Head of caudate nucleus (tissue), 42 donors: ENCODE measurements around the gene OPN4.

ENCODE experiments used
- DNase-seq, 42 donors: peaks; one replicate each; pipeline versions ENCODE4 v3.0.0 to v3.0.0-alpha.2; 2020 to 2021; ENCODE audit warnings: mixed read lengths in 7 of 42
- intact Hi-C: fragments of 100-400 bp; cut with DNase I; formaldehyde crosslinking; loops from one replicate; pipeline ENCODE4 v1.15.0; 2022

Gene OPN4

DNA sequence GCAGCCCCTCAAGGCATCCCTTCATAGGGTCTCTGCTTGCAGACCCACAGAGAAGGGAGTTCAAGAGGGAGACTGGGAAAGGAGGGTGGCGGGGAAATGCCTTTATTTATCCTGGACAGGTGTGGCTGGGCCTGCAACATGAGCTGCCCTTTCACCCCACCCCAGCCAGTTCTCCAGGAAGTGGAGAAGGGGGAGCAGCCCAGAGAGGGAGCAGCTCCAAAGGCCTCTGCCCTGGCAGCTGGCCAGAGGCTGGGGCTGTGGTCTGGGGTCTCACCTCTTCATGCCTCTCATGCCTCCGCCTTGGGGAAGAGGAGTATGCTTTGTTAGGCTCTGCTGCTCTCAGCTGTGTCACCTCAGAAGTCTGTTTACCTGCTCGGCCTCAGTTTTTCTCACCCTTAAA is 17.1 kb downstream of the OPN4 start:
- DNase-seq, result no peak
- intact Hi-C loops, result no loop called here

DNA sequence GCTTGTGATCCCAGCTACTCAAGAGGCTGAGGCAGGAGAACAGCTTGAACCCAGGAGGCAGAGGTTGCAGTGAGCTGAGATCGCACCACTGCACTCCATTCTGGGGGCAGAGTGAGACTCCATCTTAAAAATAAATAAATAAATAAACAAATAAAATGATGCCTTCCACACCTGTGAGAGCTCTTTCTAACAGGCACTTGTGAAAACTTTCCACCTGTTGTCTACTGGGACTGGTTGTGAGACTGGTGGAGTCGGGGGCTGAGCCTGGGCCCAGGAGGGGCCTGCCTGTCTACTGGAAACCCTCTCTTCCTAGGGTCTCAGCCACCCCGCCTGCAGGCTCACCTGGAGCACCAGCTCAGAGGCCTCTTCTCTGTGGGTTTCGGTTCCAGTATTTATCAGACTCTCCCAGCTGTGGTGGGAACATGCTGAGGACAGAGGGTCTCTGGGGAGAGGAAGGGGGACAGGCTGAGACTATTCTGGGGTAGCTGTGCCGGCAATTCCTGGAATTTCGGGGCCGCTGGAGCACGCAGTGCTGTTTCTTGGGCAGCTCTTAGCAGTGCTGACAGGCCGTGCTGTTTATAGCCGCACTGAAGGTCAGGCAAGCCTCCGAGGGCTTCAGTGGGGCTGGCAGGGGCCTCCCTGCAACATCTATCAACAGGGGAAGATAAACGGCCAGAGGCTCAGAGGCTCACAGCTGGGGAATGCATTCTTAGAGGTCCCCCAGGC is 17.8 kb downstream of the OPN4 start:
- intact Hi-C loops, result no loop called here
- DNase-seq, result no peak

DNA sequence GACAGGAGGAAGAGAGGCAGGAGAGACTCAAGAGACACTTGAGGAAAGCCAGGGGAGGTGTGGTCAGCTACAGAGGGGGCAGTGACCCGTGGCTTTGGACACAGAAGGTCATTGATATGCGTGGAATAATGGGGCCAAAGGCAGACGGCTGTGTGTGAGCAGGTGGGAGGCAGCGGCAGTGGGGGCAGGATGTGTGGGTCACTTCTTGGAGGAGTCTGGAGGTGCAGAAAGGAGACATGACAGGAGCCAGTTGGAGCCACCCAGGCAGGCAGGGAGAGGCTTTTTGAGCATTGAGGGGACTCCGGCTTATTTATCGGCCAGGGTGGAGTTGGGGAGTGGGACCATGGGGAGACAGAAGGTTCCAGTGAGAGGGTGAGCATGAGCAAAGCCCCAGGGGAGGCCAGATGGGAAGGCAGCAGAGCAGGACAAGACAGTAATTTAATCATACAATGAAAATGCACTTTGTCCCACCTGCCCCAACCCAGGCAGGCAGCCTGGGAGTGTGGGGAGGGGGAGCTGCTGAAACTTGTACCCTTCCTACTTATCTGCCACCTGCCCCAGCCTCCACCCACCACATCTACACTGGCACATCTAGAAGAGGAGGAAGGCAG is 19.0 kb downstream of the OPN4 start:
- intact Hi-C loops, result no loop called here
- DNase-seq, result no peak

DNA sequence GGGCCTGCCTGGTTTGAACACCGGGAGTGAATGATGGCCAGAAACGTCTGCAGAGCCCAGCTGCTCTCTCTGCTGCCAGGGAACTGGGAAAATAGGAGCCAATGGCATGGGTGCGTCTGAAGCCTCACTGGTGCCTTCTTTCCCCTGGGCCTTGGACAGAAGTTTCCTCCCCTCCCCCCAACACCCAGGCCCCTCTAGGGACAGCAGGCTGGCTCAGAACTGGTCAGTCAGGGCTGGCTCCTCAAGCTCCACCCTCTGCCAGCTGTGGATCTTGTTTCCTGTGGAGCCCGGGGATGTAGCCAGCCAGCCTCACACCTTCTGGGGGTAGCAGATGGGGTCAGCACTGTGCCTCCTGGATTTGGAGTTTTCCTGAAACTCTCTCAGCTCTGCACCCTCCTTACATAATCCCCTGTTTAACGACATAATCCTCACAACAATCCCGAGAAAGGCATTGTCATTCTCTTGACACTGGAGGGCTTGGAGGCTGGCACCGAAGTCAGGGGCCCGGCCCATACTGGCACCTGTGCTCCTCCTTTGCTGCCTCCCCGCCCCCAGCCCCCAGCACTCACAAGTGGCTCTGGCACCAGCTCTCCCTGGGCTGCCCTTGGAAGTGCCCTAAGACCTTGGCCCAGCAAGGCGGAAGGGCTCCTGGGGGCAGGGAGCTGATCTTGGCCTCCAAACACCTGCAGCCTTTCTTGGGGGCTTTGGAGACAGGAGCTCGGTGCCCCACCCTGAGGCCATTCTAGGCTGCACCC is 19.7 kb downstream of the OPN4 start:
- intact Hi-C loops, result no loop called here

DNA sequence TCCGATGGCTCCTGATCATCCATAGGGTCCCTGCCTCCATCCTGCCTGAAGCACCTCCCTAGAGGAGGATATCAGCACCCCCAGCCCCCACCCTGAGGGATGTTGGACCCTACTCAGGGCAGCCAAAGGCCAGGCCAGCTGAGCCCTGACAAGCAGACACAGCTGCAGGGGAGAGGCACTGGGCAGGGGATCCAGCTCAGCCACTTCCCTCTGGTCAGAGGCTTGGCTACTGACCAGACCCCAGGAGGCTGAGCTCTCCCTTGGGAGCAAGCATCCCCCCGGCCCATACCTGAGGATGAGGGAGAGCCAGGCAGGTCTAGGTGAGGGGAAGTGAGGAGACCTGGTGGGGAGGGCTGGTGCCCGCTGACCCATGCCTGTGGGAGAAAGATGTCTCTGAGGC is 20.6 kb downstream of the OPN4 start:
- DNase-seq, result peak in 20 of 42 donors; percentile 23 to 75 (median 56)
- intact Hi-C loops, result no loop called here

More for the DNA sequence above, 19.7 kb downstream of the OPN4 start:
- peak in 34 of 42 donors; percentile 29 to 81 (median 57) for DNase-seq

DNA sequence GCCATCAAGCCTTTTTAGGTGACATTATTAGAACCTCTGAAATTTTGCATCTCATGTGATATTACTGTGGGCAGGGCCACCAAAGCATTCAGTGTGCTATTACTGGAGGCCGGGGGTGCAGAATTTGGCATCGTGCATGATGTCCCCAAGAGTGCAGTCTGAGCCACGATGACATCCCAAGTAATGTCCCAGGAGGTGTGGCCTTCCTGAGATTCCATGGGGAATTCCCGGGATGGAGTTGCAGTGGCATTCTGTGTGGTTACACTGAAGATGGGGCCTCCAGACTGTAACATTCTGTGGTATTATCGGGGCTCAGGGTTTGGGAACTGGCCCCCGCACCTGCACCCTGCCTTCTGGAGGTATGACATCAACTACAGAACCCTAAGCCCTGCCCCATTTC is 23.0 kb downstream of the OPN4 start:
- intact Hi-C loops, result no loop called here

DNA sequence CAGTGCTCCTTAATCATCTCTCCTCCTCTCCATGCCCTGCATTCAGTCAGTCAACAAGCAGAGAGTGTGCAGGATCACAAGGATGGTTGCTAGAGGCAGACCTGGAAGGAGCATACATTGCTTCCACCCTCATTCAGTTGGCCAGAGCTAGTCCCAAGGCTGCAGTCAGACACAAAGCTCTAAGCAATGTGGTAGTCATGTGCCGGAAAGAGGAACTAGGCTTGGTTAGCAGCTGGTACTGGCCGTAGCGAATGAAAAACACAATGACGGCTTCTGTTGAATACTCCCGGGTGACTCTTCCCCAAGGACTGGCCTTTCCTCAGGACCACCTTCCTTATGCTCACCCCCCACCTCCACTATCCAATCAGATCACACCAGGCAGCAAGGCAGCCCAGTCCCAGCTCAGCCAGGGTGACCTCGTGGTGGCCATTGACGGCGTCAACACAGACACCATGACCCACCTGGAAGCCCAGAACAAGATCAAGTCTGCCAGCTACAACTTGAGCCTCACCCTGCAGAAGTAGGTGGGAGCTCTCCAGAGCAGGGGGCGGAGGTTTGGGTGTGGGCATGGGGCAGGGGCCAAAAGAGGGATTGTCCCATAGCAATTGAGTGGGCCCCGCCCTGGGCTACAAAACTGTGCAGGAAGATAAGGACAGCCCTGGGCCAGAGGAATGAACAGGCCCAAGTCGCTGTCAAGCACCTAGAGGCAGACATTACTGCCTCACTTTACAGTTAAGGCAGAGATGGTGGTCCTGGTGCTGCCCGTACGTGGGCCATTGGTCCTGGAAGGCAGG is 24.8 kb downstream of the OPN4 start:
- intact Hi-C loops, result no loop called here
- peak in 18 of 42 donors; percentile 24 to 78 (median 58) for DNase-seq

More for the DNA sequence above, 23.0 kb downstream of the OPN4 start:
- no peak for DNase-seq

DNA sequence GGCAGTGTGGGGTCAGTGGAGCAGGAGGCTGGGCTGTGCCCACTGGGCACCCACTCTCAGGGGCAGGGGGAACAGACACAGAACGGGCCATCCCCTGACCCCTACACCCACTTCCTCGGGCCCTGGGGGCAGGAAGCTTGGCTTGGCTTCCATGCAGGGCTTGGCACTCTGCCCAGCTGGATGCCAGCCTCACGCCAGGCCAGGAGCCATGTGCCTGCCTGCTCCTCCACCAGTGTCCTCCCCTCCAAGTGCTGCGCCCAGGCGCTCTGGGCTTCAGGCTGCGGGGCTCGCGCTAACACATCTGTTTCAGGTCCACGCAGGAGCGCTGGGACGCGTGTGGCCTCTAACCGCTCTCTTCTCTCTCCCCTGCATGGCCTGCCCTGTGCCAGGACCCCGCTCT is 26.7 kb downstream of the OPN4 start:
- DNase-seq, result peak in 33 of 42 donors; percentile 21 to 82 (median 57)

DNA sequence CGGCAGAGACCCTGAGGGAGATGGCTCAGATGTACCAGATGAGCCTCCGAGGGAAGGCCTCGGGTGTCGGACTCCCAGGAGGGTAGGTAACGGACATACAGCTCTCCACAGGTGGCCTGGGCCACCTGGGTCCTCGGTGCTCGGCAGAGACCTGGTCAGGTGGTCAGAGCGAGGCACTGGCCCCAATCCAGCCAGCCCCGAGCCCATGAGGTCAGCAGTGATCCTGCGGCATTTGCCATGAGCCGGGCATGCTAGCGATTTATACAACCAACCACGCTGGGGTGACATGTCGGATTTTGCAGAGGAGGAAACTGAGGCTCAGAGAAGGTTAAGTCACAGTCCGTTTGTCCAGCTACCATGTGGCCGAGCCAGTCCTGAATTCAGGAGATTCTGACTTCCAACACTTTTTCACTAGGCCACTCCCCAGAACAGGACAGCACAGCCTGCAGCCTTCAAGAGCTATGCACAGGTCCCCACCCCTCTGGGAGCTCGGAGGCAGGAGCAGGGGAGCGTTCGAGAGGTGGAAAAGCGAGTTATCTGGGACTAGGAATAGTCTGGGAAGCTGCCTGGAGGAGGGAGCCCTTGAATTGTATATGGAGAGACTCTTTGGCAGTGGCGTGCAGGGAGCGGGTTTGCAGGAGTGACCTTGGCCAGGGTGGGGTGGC is 27.5 kb downstream of the OPN4 start:
- intact Hi-C loops, result loop anchor here (10.0 kb wide), 1 partner anchor 287 kb away; no protein-coding TSS in a partner anchor

More for the DNA sequence above, 26.7 kb downstream of the OPN4 start:
- intact Hi-C loops, result loop anchor here (10.0 kb wide), 1 partner anchor 286 kb away; no protein-coding TSS in a partner anchor

DNA sequence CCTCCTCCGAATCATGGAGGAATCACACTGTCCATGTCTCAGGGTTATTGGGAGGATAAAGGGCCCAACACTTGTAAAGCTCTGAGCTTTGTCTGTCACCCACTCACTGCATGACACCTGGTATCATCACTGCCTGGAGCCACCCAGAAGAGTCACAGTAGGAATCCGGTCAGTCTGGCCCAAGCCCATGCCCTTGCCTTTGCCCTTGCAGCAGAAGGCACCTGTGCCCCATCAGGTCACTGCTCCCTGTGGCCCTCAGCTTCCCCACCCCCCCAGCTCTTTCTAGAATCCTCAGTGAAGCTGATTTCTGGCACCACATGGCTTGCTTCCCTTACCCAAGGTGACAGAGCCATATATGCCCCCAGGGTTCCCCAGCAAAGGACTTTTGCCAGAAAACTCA is 28.3 kb downstream of the OPN4 start:
- DNase-seq, result no peak
- intact Hi-C loops, result loop anchor here (10.0 kb wide), 1 partner anchor 288 kb away; no protein-coding TSS in a partner anchor

More for the DNA sequence above, 27.5 kb downstream of the OPN4 start:
- no peak for DNase-seq

DNA sequence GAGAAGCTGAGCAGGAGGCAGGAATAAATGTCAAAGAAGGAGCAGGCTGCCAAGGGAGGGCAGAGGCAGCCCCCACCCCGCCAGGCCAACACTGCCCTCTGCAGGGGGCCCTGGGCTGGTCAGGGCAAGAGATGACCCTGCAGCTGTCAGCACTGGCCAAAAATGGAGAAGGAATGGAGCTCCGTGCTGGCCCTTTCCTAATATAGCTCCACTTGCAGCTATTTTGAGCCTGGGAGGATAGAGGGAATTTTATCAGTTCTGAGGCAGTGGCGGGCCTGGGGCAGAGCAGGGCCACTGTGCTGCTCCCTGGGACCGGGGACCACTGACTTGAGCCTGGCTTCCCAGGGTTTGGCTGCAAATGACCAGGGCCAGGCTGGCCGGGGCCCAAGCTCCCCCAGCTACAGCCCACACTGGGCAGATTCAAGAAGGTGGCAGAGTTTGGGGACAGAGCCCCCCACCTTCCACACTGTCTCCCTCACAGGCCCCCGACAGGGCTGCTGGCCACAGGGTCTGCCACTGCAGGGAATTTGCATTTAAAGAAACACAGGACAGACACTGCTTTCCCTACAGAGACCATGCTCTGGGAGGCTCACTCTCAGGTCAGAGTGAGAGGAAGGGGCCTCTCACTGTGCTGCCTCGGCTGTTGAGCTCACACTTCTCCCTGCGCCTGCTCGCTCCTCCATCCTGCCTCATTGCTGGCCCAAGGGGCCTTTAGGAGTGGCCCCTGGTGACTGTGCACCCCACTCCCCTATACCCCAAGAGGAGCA is 30.2 kb downstream of the OPN4 start:
- peak in 37 of 42 donors; percentile 33 to 87 (median 55) for DNase-seq

DNA sequence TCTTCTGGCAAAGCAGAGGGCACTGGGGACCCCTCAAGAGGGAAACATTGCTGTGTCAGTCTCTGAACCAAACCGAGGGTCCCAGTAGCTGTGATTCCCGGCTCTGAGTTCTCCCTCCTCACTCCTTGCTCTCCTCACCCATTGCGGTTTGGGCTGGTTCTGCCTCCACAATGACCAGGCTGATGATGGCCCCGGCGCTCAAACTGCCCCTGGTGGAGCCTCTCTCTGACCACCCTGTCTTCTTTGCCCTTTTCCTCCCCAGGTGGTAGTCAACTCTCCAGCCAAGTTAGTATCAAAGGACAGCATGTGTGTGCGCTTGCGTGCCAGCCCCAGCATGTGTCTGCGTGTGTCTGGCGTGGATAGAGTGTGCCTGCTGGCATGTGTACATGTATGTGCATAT is 31.1 kb downstream of the OPN4 start:
- DNase-seq, result no peak
- intact Hi-C loops, result loop anchor here (5.0 to 10.0 kb wide), 2 partner anchors 212 to 291 kb away; no protein-coding TSS in a partner anchor

More for the DNA sequence above, 30.2 kb downstream of the OPN4 start:
- intact Hi-C loops, result loop anchor here (5.0 to 10.0 kb wide), 2 partner anchors 213 to 290 kb away; no protein-coding TSS in a partner anchor

DNA sequence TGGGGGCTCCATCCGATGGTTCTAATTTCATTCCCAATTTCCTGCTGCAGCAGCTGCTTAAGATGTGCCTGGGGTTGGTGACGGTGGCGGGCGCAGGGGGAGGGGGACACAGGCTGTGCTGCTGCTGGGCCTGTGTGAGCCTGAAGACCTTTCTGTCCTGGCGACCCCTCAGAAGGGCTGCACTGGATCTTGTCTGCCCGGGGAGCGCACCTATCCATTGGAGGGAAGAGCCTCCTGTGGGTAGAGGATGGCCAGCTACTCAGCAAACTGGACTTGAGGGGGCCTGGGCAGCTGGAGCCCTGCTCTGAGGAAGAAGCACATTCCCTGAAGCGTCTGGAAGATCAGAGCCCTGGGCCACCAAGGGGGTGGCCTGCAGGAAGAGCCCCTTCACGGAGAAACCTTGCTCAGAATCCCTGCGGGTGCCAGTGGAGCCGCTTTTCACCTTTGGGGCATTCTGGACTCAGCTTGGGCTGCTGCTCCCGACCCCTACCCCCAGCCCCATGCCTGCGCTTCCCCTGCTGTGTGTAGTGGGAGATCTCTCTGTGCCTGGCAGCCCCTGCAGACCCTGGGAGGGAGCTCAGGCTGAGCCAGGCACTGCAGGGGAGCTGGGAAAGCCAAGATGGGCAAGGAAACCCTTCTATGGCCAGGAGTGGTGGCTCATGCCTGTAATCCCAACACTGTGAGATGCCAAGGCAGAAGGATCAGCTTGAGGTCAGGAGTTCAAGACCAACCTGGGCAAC is 31.7 kb downstream of the OPN4 start:
- no peak for DNase-seq
- intact Hi-C loops, result loop anchor here (5.0 to 10.0 kb wide), 2 partner anchors 211 to 291 kb away; no protein-coding TSS in a partner anchor

DNA sequence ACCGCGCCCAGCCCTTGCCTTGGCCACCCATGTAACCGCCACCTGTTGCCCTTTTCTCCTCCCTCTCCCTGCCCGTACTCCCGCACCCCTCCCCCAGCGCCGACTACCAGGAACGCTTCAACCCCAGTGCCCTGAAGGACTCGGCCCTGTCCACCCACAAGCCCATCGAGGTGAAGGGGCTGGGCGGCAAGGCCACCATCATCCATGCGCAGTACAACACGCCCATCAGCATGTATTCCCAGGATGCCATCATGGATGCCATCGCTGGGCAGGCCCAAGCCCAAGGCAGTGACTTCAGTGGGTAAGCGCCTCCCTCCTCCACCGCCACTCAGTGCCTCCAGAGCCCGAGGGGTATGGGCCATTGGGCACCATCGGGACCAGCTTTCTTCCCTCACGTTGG is 32.6 kb downstream of the OPN4 start:
- DNase-seq, result no peak
- intact Hi-C loops, result loop anchor here (5.0 to 10.0 kb wide), 2 partner anchors 210 to 292 kb away; no protein-coding TSS in a partner anchor

DNA sequence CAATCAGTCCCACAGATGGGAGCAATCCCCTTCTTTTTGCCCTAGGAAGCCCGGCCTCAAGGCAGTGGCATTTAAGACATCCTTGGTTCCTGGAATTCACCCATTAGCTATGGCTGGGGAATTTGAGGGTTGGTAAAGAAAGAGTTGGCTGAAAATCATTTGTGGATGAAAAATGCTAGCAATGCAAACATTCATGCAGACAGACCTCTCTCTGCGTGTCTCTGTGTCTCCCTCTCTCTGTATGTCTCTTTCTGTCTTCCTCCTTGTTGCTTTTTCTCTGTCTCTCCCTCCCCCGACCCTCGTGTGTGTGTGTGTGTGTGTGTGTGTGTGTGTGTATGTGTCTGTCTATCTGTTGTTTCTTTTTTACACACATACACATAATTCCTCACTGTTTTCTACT is 33.4 kb downstream of the OPN4 start:
- DNase-seq, result no peak
- intact Hi-C loops, result loop anchor here (5.0 to 10.0 kb wide), 2 partner anchors 210 to 293 kb away; no protein-coding TSS in a partner anchor

DNA sequence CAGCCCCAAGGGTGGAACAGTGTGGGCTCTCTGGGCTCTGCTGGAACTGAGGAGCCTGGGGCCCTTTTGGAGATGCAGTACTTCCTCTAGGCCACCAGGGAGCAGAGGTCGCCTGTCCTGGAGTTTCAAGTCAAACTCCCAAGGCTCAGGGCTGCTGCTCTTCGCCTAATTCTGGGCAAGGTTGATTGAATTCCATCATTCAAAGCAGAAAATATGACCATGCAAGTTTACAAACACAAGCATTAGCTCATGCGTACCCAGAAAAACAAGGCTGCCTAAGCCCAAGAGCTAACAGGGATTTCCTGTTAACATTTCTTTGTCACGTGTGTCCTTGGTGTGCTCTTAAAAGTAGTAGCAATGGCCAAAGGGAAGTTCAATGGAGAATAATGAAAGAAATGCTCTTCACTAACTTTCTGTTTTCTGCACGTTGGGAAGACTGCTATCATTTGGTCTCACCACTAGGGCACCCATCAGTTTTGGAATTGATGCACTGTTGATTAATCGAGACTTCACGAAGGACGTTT is 34.1 kb downstream of the OPN4 start:
- intact Hi-C loops, result loop anchor here (5.0 to 10.0 kb wide), 2 partner anchors 209 to 294 kb away; no protein-coding TSS in a partner anchor
- peak; percentile 43 to 89 (median 72) for DNase-seq
